Smooth muscle cell (in vitro differentiated cells): Measurements from ENCODE around the gene HSD17B12. TPM values are rescaled to one million over a fixed set of nuclear protein-coding genes. Genes with fewer than 3 reads are reported as not detected.

ENCODE experiments used
- DNase-seq: peaks from one replicate; lab custom pipeline; 2025; ENCODE audit not compliant: unreplicated experiment; lab: John Stamatoyannopoulos, UW
- H2AFZ ChIP-seq: fragments of 200-600 bp; sonication (generic); 2 replicates; pipeline ENCODE4 v1.6.0; 2016; ENCODE audit warnings: antibody characterized with exemption, low read depth, mild to moderate bottlenecking
- H3F3A ChIP-seq: fragments of 200-600 bp; sonication (generic); 2 replicates; pipeline ENCODE4 v1.6.0; 2017; ENCODE audit warnings: antibody characterized with exemption, low read depth
- H3K27ac ChIP-seq: fragments of 200-600 bp; sonication (generic); 2 replicates; pipeline ENCODE4 v1.5.1; 2016; ENCODE audit warnings: low read depth, mild to moderate bottlenecking
- H3K27me3 ChIP-seq: fragments of 200-600 bp; sonication (generic); 2 replicates; pipeline ENCODE4 v1.6.1; 2016; ENCODE audit warnings: low read depth, mild to moderate bottlenecking
- H3K36me3 ChIP-seq: fragments of 200-600 bp; sonication (generic); 2 replicates; pipeline ENCODE4 v1.5.1; 2016; ENCODE audit warnings: low read depth
- H3K4me1 ChIP-seq: fragments of 200-600 bp; sonication (generic); 2 replicates; pipeline ENCODE4 v1.5.1; 2016; ENCODE audit warnings: low read depth
- H3K4me2 ChIP-seq: fragments of 200-600 bp; sonication (generic); 2 replicates; pipeline ENCODE4 v1.6.0; 2016; ENCODE audit warnings: mild to moderate bottlenecking
- H3K4me3 ChIP-seq: fragments of 200-600 bp; sonication (generic); 2 replicates; pipeline ENCODE4 v1.5.1; 2016; ENCODE audit warnings: mild to moderate bottlenecking
- H3K79me2 ChIP-seq: fragments of 200-600 bp; sonication (generic); 2 replicates; pipeline ENCODE4 v1.6.0; 2016; ENCODE audit warnings: low read depth, mild to moderate bottlenecking
- H3K9ac ChIP-seq: fragments of 200-600 bp; sonication (generic); 2 replicates; pipeline ENCODE4 v1.6.0; 2016; ENCODE audit warnings: low read depth
- H3K9me3 ChIP-seq: fragments of 200-600 bp; sonication (generic); replicated peaks from 2 replicates; pipeline ENCODE4 v1.5.1; 2016; ENCODE audit warnings: low read depth
- H4K20me1 ChIP-seq: fragments of 200-600 bp; sonication (generic); 2 replicates; pipeline ENCODE4 v1.6.0; 2016; ENCODE audit warnings: low read depth
- CTCF ChIP-seq: fragments of 200-600 bp; sonication (generic); IDR thresholded peaks from 2 replicates; pipeline ENCODE4 v1.5.1; 2017; ENCODE audit warnings: borderline replicate concordance, mild to moderate bottlenecking, antibody characterized with exemption; ENCODE audit not compliant: insufficient read depth, poor library complexity, severe bottlenecking
- WGBS: methylation state at CpG from one replicate; pipeline ENCODE4 v1.1.7; 2016; ENCODE audit warnings: low lambda C conversion rate; 5-methylcytosine and 5-hydroxymethylcytosine counted together
- polyA plus RNA-seq: library from polyadenylated mRNA; unstranded; fragments of >200 nt; fragmentation: Nextera tagmentation; extraction: Ambion mirVana; gene quantifications from 2 replicates; pipeline ENCODE4 v1.2.1, GENCODE V29; 2016
- total RNA-seq: library from RNA; depleted of rRNA; stranded (reverse); fragments of >200 nt; gene quantifications from 2 replicates; pipeline ENCODE4 v1.2.3, GENCODE V29; 2014

The HSD17B12 gene
- total and polyA plus RNA-seq, 2 experiments from 2014 or later, result 74.8 to 111 TPM

- H3K79me2 ChIP-seq, result peaks cover 87% of the 10 kb centered on the region
- H2AFZ ChIP-seq, result no peak overlapping the region
- WGBS, result 72% methylated on average over 3 of the region's 3 CpGs
- no peaks in the 10 kb centered on the region for H3K36me3 ChIP-seq
- H4K20me1 ChIP-seq, result peaks cover 73% of the 10 kb centered on the region
- H3K4me3 ChIP-seq, result no peak overlapping the region
- no peaks in the 10 kb centered on the region for H3K27me3 ChIP-seq
- TF ChIP-seq CTCF, result no peak
- no peaks in the 10 kb centered on the region for H3K4me1 ChIP-seq
- no peak overlapping the region for H3K4me2 ChIP-seq
- no peaks in the 10 kb centered on the region for H3F3A ChIP-seq
- H3K9me3 ChIP-seq, result no peaks in the 10 kb centered on the region
- no peak overlapping the region for H3K27ac ChIP-seq
- no peak for DNase-seq
- no peak overlapping the region for H3K9ac ChIP-seq
Observed at GRCh38 chr11:43693731-43694130, 13.2 kb downstream of the HSD17B12 start.

GRCh38 chr11:43694477-43694876 is 13.9 kb downstream of the HSD17B12 start:
- no peaks in the 10 kb centered on the region for H3K9me3 ChIP-seq
- no peak for DNase-seq
- no peaks in the 10 kb centered on the region for H3F3A ChIP-seq
- H4K20me1 ChIP-seq, result peaks cover 66% of the 10 kb centered on the region
- 97% methylated on average over 2 of the region's 2 CpGs for WGBS
- no peaks in the 10 kb centered on the region for H3K27me3 ChIP-seq
- no peaks in the 10 kb centered on the region for H3K4me1 ChIP-seq
- no peak overlapping the region for H3K9ac ChIP-seq
- TF ChIP-seq CTCF, result no peak
- H3K27ac ChIP-seq, result no peak overlapping the region
- no peak overlapping the region for H3K4me2 ChIP-seq
- no peak overlapping the region for H2AFZ ChIP-seq
- H3K36me3 ChIP-seq, result no peaks in the 10 kb centered on the region
- no peak overlapping the region for H3K4me3 ChIP-seq
- peaks cover 86% of the 10 kb centered on the region for H3K79me2 ChIP-seq

GRCh38 chr11:43697679-43698078 is 17.1 kb downstream of the HSD17B12 start:
- peaks cover 11% of the 10 kb centered on the region for H3K36me3 ChIP-seq
- TF ChIP-seq CTCF, result no peak
- H3K9ac ChIP-seq, result no peak overlapping the region
- no peaks in the 10 kb centered on the region for H3K27me3 ChIP-seq
- WGBS, result 39% methylated on average over 1 of the region's 1 CpG
- no peaks in the 10 kb centered on the region for H3K4me1 ChIP-seq
- H3K27ac ChIP-seq, result no peak overlapping the region
- DNase-seq, result no peak
- peaks cover 87% of the 10 kb centered on the region for H3K79me2 ChIP-seq
- H3K4me3 ChIP-seq, result no peak overlapping the region
- no peaks in the 10 kb centered on the region for H3K9me3 ChIP-seq
- H3F3A ChIP-seq, result no peaks in the 10 kb centered on the region
- H4K20me1 ChIP-seq, result peaks cover 35% of the 10 kb centered on the region
- H2AFZ ChIP-seq, result no peak overlapping the region
- no peak overlapping the region for H3K4me2 ChIP-seq

- H3K79me2 ChIP-seq, result peaks cover 94% of the 10 kb centered on the region
- 81% methylated on average over 1 of the region's 1 CpG for WGBS
- no peak overlapping the region for H3K27ac ChIP-seq
Observed at GRCh38 chr11:43699870-43700269, 19.3 kb downstream of the HSD17B12 start.

More at GRCh38 chr11:43699870-43700269, 19.3 kb downstream of the HSD17B12 start:
- Histone ChIP-seq H3K4me2 (no peak overlapping the region), H3K9me3 (no peaks in the 10 kb centered on the region), H2AFZ (no peak overlapping the region), H4K20me1 (peaks cover 29% of the 10 kb centered on the region), H3K36me3 (peaks cover 11% of the 10 kb centered on the region), H3F3A (no peaks in the 10 kb centered on the region), H3K4me1 (no peaks in the 10 kb centered on the region), H3K27me3 (no peaks in the 10 kb centered on the region), H3K9ac (no peak overlapping the region), H3K4me3 (no peak overlapping the region)
- DNase-seq, result no peak
- no peak for TF ChIP-seq CTCF
